GM19328 (cell line): Measurements from ENCODE around the gene CRISPLD2.
"Not testable (repeated sequence)": the region's sequence is repeated elsewhere in the genome, so short reads cannot be mapped to it uniquely, and the experiment has no call there.

ENCODE experiments used
- ATAC-seq: cut with Tn5 transposase; IDR thresholded peaks from one replicate; pipeline ENCODE4 v1.9.1; 2021; ENCODE audit warnings: mild to moderate bottlenecking, moderate library complexity; ENCODE audit not compliant: unreplicated experiment

CRISPLD2 gene

DNA sequence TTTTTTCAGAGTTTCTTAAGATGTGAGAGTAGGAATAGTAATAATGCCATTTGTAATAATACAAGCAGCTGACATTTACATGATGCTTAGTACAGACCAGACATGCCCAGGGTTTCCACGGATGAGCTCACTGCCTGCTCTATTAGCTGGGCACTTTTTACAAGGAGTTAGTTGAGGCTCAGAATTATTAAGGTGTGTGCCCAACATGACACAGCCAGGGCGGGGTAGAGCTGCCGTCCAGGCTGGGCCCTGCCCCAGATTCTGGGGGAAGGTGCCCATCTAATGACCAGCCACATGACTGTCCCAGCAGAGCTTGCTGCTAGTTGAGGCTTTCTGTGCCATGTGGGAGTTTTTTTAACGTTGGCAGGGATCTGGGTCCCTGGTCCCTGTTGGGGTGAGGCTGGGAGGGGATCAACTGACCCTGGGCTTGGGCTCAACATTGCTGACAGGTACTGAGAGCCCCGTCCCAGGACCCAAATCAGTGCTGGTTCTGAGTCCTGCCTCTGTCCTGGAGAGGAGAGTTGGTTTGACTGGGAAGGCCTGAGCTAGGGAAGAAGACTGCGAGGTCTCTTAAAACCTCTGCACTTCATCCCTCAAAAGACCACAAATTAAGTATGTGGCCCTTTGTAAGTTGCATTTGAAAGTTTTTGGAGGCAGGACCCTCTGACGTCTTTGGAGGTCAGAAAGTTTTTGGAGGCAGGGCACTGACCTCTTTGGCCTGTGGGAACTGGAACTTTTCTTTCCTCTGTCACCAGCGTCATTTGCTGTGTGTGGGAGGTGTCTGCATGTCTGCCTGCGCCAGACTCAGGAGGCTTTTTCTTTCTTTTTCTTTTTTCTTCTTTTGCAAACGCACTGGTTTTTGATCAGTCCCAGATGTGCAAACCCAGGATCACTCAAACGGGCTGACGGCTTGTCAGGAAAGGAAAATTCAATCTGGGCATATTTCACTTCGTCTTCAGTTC lies 2.2 kb downstream of the CRISPLD2 start:
- no peak for ATAC-seq

GRCh38 chr16:84822990-84823389 lies 3.2 kb downstream of the CRISPLD2 start:
- no peak for ATAC-seq

DNA sequence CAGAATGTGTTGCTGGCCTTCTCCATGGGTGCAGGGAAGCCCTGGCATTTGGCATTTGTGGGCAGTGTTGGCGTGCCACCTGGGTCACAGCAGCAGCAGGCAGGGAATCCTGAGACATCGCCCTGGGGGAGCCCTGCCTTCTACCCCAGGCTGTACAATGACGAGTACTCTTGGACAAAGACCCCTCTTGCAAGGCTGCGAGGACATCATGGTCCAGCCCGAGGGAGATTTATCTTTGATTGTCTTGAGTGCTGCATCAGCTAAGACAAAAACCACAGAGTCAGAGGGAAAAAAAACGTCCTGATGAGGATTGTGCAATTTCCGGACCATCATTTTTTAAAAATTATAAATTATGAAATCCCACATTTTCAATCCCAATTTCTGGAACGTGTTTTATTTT lies 3.7 kb downstream of the CRISPLD2 start:
- ATAC-seq: no peak

GRCh38 chr16:84823926-84824325 lies 4.1 kb downstream of the CRISPLD2 start:
- no peak for ATAC-seq

GRCh38 chr16:84825896-84826557 lies 6.2 kb downstream of the CRISPLD2 start:
- ATAC-seq: no peak

DNA sequence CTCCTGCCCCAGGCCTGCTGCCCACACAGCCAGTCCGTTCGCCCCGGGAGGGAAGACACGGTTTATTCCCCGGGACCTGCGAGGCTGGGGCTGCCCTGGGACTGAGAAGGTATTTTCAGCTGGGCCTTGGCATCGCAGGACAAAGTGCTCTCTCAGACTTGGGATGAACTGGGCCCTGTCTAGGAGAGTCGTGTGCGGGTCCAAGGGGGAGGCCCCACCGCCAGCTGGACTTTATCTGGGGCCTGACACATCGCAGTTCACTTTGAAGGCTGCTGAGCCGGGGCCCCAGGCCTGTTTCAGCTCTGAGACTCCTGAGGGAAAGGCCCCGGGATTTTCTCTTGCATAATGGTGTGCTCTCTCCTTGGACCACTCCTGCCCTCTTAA lies 6.8 kb downstream of the CRISPLD2 start:
- ATAC-seq: no peak

DNA sequence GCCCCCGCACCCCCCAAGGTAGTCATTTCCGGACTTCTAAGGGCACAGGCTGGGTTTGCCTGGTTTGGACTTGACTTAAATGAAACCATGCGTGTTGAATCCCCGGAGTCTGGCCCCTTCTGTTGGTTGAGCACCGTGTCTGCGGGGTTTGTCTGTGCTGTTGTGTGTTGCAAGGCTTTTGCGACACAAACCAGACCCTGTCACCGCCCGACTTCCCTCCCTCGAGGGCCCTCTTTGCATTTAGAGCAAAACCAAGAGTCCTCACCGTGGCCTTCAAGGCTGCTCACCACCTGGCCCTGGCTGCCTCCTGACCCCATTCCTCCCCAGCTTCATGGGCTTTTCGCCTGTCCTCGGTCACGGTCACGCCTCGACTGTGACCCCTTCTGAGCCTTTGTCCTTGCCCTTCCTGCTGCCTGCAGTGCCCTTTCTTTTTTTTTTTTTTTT lies 7.4 kb downstream of the CRISPLD2 start:
- ATAC-seq: no peak

GRCh38 chr16:84827897-84828296 lies 8.1 kb downstream of the CRISPLD2 start:
- ATAC-seq: no peak

DNA sequence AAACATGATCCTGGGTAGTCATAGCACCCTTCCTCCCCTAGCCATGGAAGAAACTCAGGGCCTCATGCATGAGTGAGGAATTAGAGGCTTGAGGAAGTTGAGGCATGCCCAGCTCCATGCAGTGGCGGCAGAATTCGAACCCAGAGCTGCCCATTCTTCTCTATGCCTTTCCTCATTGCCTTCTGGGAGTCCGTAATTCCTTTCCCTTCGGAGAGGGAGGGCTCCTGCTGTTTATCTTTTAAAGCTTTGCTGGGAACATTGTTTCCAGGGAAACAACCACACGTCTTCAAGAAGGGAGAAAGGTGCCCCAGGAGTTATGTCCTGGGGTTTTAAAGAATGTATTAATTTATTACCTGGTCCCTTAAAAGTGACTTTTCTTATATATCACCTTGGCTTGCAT lies 8.5 kb downstream of the CRISPLD2 start:
- no peak for ATAC-seq

DNA sequence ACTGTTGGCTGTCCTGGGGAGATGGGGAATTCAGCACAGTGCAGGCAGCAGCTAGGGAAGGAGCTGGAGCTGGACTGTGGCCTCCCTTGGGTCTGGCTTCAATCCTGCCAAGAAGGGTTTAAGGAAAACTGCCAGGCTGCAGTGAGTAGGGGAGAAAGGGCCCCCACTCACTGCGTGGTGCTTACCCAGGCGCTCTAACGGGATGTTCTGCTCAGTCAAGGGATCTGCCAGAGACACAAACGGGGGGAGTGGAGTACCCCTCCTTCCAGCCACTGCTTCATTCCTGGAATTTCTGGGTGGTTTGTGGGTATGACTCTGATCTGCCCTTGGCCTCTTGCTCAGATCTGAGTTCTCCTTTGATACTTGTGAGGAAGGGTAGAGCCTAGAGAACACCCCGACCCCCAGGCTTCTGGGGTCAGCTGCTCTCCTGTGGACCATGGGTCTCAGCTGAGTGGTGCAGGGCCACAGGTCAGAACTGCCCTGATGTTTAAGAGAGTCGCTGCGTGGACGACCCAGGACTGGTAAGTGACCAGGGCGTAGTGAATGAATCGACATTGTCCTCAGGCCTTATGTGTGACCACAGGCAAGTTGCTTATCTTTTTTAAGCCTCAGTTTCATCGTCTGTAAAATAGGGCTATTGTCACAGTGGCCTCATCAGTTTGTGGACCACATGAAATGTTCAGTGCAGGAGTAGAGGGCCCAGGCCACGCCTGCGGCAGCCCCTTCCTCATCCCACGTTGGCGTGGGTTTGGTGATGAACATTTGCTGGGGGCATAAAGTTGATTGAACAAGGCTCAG lies 9.6 kb downstream of the CRISPLD2 start:
- ATAC-seq: no peak

DNA sequence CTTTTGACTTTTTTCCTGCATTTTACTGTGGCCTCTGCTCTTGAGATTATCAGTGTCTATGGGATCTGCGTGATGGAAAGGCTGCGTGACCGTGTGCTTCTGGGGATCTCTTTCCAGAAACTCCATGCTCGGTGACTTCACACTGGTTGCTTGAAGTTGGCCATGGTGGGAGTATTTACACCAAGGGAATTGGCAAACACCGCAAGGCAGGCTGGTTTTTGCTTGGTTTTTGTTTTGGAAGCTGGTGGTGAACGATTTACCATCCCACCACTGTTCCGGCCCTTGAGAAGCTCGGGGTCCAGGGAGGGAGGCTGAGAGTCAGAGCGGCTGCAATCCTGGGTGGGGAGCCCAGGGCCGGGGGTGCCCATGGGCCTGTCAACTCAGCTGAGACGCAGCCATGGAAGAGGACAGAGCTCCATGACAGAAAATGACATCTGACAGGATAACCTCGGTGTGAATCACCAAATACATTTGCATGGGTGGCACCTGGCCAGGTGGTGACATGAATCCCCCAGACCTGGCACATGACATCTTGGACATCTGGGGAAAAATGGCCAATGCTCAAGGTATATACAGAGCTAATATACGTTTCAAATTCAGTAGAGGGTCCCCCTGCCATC lies 11.1 kb downstream of the CRISPLD2 start:
- no peak for ATAC-seq

DNA sequence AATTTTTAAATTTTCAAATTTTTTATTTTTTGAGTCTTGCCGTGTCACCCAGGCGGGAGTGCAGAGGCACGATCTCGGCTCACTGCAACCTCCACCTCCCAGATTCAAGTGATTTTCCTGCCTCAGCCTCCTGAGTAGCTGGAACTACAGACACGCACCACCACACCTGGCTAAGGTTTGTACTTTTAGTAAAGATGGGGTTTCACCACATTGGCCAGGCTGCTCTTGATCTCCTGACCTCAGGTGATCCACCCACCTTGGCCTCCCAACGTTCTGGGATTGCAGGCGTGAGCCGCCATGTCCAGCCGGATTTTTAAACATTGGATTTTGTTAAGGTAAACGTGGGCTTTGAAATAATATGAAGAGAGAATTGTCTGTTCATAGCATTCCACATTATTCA lies 11.9 kb downstream of the CRISPLD2 start:
- not testable (repeated sequence) for ATAC-seq

DNA sequence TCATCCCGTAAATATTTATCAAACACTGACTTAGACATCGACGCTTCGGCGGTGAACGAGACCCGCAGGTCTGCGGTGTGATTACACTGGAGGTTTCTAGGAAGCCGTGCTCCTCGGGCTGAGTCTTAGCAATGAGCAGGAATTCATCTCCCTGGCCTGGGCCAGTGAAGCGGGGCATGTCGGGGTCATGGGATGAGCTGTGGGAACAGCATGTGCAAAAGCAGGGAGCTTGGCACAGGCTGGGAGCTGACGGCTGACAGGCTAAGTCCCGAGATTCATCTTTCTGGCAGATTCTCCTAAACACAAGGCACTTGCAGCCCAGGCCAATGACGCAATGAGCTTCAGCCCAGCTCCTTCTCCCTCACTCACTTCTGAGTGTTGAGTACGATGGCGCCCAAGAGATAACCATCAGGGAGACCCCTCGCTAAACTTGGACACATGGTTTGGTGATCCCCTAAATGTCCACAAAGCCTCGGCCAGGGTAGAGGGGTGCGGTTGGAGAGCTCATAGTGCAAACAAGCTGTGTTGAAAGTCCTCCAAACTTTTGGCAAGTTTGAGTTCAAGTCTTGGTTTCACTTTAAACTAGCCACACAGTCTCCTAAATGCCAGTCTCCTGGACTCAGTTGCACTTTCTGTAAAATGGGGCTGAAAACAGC lies 12.8 kb downstream of the CRISPLD2 start:
- no peak for ATAC-seq

- ATAC-seq: no peak
Measured at GRCh38 chr16:84833144-84833500, 13.3 kb downstream of the CRISPLD2 start.

DNA sequence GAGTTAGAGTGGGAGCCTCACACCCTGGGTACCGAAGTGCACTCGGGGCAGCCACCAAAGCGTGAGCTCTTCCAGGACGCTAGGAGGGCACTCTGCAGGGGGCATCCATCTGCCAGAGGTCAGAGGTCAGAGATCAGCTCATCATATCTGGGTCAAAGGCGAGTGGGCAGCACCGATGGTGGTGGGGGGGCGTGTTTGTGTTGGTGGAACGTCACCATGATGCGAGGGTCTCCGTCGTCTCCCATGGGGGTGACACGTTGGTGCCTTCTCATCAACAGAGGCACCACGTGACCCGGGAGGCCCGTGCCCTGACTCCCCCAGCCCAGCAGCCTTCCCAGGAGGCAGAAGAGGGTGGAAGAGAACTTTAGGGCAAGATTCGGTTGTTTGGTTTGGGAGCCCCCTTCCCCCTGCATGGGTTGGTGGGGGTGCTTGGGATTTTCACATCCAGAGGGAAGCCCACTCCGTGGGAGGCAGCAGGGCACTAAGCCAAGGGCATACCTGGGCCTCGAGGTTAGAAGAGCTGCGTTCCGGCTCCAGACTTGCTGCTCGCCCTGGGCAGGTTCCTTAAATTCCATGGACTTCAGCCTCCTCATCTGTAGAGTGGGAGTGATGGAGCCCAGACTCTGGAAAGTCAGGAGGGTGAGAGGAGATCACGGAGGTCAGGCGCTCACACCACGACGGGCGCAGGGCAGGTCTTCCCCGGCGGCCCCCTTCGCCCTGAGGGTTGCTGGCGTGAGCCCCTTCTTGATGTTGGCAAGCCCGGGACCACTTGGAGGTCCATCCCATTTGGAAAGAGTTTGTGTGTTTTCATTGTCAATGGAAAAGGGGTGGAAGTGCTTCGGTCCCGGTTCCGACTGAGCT lies 14.0 kb downstream of the CRISPLD2 start:
- ATAC-seq: no peak

- no peak for ATAC-seq
Measured at GRCh38 chr16:84834403-84834772, 14.6 kb downstream of the CRISPLD2 start.

DNA sequence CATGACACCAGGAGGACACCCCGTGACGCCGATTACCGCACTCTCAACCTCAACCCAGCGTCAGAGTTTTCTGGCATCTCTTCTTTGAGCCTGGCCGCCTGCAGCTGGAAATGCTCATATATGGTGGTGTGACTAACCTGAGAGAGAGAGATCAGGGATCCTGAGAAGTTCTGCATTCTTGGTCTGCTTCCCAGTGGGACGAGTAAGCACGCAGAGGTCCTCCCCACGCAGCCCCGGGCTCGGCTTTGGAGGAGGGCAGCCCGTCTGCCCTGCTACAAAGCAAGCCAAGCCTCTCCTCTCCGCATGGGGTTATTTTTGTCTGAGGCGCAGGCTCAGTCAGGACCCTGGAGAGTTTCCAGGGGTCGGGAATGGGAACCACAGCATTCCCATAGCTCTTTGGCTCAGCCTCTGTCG lies 16.5 kb downstream of the CRISPLD2 start:
- no peak for ATAC-seq

DNA sequence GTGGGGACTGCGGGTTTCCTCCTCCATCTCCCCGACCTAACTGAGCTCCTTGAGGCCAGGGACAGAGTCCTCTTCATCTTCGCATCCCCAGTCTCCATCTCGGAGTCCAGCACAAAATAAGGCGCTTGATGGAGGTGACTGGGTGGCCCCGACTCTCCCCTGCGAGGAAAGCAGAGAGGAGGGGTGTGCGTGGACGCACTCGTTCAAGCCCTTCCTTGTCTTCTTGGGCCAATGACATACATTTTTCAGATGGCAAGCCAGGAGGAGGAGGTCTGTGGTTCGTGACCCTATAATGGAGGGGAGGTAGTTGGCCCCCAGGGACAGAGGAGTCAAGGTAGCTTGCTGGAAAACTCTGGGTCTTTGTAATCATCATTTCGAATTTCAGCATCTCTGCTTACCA lies 17.2 kb downstream of the CRISPLD2 start:
- no peak for ATAC-seq

DNA sequence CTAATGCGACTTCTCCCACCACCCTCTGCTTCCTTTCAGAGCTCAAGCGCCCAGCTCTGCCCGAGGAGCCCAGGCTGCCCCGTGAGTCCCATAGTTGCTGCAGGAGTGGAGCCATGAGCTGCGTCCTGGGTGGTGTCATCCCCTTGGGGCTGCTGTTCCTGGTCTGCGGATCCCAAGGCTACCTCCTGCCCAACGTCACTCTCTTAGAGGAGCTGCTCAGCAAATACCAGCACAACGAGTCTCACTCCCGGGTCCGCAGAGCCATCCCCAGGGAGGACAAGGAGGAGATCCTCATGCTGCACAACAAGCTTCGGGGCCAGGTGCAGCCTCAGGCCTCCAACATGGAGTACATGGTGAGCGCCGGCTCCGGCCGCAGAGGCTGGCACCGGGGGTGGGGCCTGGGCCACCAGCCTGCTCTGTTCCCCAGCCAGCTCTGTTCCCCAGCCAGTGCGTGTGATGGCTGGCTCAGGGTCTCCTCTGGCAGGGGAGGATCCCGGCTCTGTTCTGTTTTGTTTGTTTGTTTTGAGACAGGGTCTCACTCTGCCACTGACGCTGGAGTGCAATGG lies 18.7 kb downstream of the CRISPLD2 start:
- no peak for ATAC-seq
